CD4-positive, alpha-beta memory T cell (primary cell): Measurements from ENCODE around the gene CDKN2B-AS1. TPM values are rescaled to one million over a fixed set of nuclear protein-coding genes. Genes with fewer than 3 reads are reported as not detected.

Experiments used
- CTCF ChIA-PET: fragments of 350-600 bp; sonication (Branson Sonifier 250); formaldehyde crosslinking; loops from one replicate; lab custom pipeline; 2021; ENCODE audit warnings: inconsistent platforms; ENCODE audit not compliant: partially characterized antibody; lab: Charles Lee
- POLR2A ChIA-PET: fragments of 350-600 bp; sonication (Branson Sonifier 250); formaldehyde crosslinking; loops from one replicate; lab custom pipeline; 2021; ENCODE audit not compliant: partially characterized antibody; lab: Charles Lee
- DNase-seq, 5 donors: peaks; one replicate each; pipeline versions ENCODE4 v3.0.0 to v3.0.0-alpha.2; 2020 to 2022; ENCODE audit warnings: mixed read lengths in 1 of 5
- H3K27ac ChIP-seq: one replicate; pipeline ENCODE4 v1.7.0; 2013; ENCODE audit warnings: low read depth, low read length
- H3K27me3 ChIP-seq: 2 replicates; pipeline ENCODE4 v1.7.0; 2013; ENCODE audit warnings: mild to moderate bottlenecking, low read length, moderate library complexity; ENCODE audit not compliant: insufficient read depth
- H3K36me3 ChIP-seq: 2 replicates; pipeline ENCODE4 v1.7.0; 2013; ENCODE audit warnings: mild to moderate bottlenecking, low read length, moderate library complexity; ENCODE audit not compliant: insufficient read depth
- H3K4me1 ChIP-seq: 2 replicates; pipeline ENCODE4 v1.7.0; 2013; ENCODE audit warnings: mild to moderate bottlenecking, low read length, moderate library complexity; ENCODE audit not compliant: insufficient read depth
- H3K4me3 ChIP-seq, 2 donors: one replicate each; pipeline ENCODE4 v1.7.0; 2013; ENCODE audit warnings: low read length in 2 of 2, mild to moderate bottlenecking in 1 of 2
- H3K9me3 ChIP-seq, 2 donors: one replicate each; pipeline ENCODE4 v1.7.0; 2013; ENCODE audit warnings: low read length in 2 of 2, control low read depth in 1 of 2; ENCODE audit not compliant: control insufficient read depth in 1 of 2
- H3K27ac Mint-ChIP-seq, 7 donors: one replicate each; pipeline ENCODE4 v1.8.0; 2020 to 2021; ENCODE audit warnings: mixed read lengths in 7 of 7, mild to moderate bottlenecking in 6 of 7, inconsistent platforms in 3 of 7, moderate library complexity in 3 of 7
- H3K27me3 Mint-ChIP-seq, 2 donors: one replicate each; pipeline ENCODE4 v1.8.0; 2020 to 2021; ENCODE audit warnings: mixed read lengths in 2 of 2
- H3K36me3 Mint-ChIP-seq, 2 donors: one replicate each; pipeline ENCODE4 v1.8.0; 2020 to 2021; ENCODE audit warnings: mixed read lengths in 2 of 2, inconsistent platforms in 1 of 2, mild to moderate bottlenecking in 1 of 2
- H3K4me1 Mint-ChIP-seq, 4 donors: one replicate each; pipeline ENCODE4 v1.8.0; 2020 to 2021; ENCODE audit warnings: mixed read lengths in 4 of 4, mild to moderate bottlenecking in 1 of 4
- H3K4me3 Mint-ChIP-seq, 8 donors: one replicate each; pipeline ENCODE4 v1.8.0; 2020 to 2021; ENCODE audit warnings: mixed read lengths in 8 of 8, mild to moderate bottlenecking in 7 of 8, moderate library complexity in 6 of 8, inconsistent platforms in 3 of 8
- H3K9me3 Mint-ChIP-seq, 8 donors: one replicate each; pipeline ENCODE4 v1.8.0; 2020 to 2021; ENCODE audit warnings: mixed read lengths in 8 of 8, mild to moderate bottlenecking in 5 of 8, inconsistent platforms in 3 of 8, moderate library complexity in 1 of 8
- intact Hi-C: fragments of 100-400 bp; cut with micrococcal nuclease; formaldehyde crosslinking; loops from one replicate; pipeline ENCODE4 v1.15.1; 2023
- polyA plus RNA-seq, 2 donors: library from polyadenylated mRNA; unstranded; fragments of 300-500 nt; fragmentation: Illumina TruSeq; gene quantifications; one replicate each; pipeline ENCODE4 v1.2.3, GENCODE V29; 2021
- total RNA-seq, 2 experiments: library from RNA; stranded (reverse); gene quantifications; one replicate each; pipeline ENCODE4 v1.2.3, GENCODE V29; 2021

CDKN2B-AS1 gene
- total and polyA plus RNA-seq, 4 experiments from 2014 or later, result 0.11 to 2.2 (median 1.9) TPM; not detected in 1

- peaks cover 10 to 19% (median 16%) of the 10 kb centered on the region in 4 donors for H3K4me1 Mint-ChIP-seq
Observed at GRCh38 chr9:21976334-21976875, 18.2 kb upstream of the CDKN2B-AS1 start.

GRCh38 chr9:21982391-21982790, 12.2 kb upstream of the CDKN2B-AS1 start:
- H3K4me1 ChIP-seq, result no peaks in the 10 kb centered on the region
- H3K36me3 Mint-ChIP-seq, result no peaks in the 10 kb centered on the region
- no peak overlapping the region for H3K4me3 Mint-ChIP-seq
- no peak overlapping the region for H3K4me3 ChIP-seq
- H3K36me3 ChIP-seq, result no peaks in the 10 kb centered on the region
- H3K27ac ChIP-seq, result no peak overlapping the region
- peaks cover 48 to 50% of the 10 kb centered on the region in 2 donors for H3K27me3 Mint-ChIP-seq
- POLR2A ChIA-PET, result interaction anchor here (0.9 to 1.7 kb wide), 3 partner anchors 9 to 12 kb away, joined by 3 to 4 read pairs (median 4); partner anchors contain the start of genes CDKN2A and CDKN2B-AS1
- DNase-seq, result no peak
- H3K4me1 Mint-ChIP-seq, result peaks cover 0 to 5% (median 4%) of the 10 kb centered on the region in 4 donors
- intact Hi-C loops, result no loop called here
- peaks cover 0 to 5% (median 0%) of the 10 kb centered on the region in 8 donors for H3K9me3 Mint-ChIP-seq
- no peak overlapping the region for H3K27ac Mint-ChIP-seq
- CTCF ChIA-PET, result interaction anchor here (3.3 to 7.0 kb wide), 3 partner anchors 13 to 169 kb away, joined by 10 to 35 read pairs (median 18); partner anchors contain the start of genes CDKN2A, CDKN2B and CDKN2B-AS1
- peaks cover 20% of the 10 kb centered on the region for H3K27me3 ChIP-seq
- no peaks in the 10 kb centered on the region for H3K9me3 ChIP-seq

More at GRCh38 chr9:21976334-21976875, 18.2 kb upstream of the CDKN2B-AS1 start:
- CTCF ChIA-PET, result interaction anchor here (0.9 to 1.9 kb wide), 4 partner anchors 8 to 163 kb away, joined by 3 to 7 read pairs (median 6); partner anchors contain the start of gene CDKN2B
- intact Hi-C loops, result no loop called here
- peaks cover 24% of the 10 kb centered on the region for H3K4me1 ChIP-seq
- POLR2A ChIA-PET, result interaction anchor here (1.8 kb wide), 1 partner anchor 13 kb away, joined by 4 read pairs; no protein-coding TSS in a partner anchor
- H3K27ac ChIP-seq, result no peak overlapping the region
- DNase-seq, result no peak
- no peak overlapping the region for H3K4me3 ChIP-seq
- H3K27me3 Mint-ChIP-seq, result peaks cover 66 to 73% of the 10 kb centered on the region in 2 donors
- no peaks in the 10 kb centered on the region for H3K9me3 ChIP-seq
- H3K36me3 Mint-ChIP-seq, result no peaks in the 10 kb centered on the region
- no peak overlapping the region for H3K4me3 Mint-ChIP-seq
- H3K27me3 ChIP-seq, result peaks cover 74% of the 10 kb centered on the region
- H3K36me3 ChIP-seq, result no peaks in the 10 kb centered on the region
- peaks cover 0 to 20% (median 5%) of the 10 kb centered on the region in 8 donors for H3K9me3 Mint-ChIP-seq
- peak overlapping the region in 1 of 7 donors; percentile 78 for H3K27ac Mint-ChIP-seq

- no peak overlapping the region for H3K27ac Mint-ChIP-seq
- CTCF ChIA-PET, result interaction anchor here (3.3 to 7.0 kb wide), 3 partner anchors 12 to 169 kb away, joined by 10 to 35 read pairs (median 18); partner anchors contain the start of genes CDKN2A, CDKN2B and CDKN2B-AS1
- Histone ChIP-seq H3K4me3 (no peak overlapping the region), H3K4me1 (no peaks in the 10 kb centered on the region), H3K27ac (no peak overlapping the region), H3K27me3 (peaks cover 15% of the 10 kb centered on the region), H3K9me3 (no peaks in the 10 kb centered on the region), H3K36me3 (no peaks in the 10 kb centered on the region)
- DNase-seq, result no peak
- peaks cover 43 to 45% of the 10 kb centered on the region in 2 donors for H3K27me3 Mint-ChIP-seq
- no peaks in the 10 kb centered on the region for H3K36me3 Mint-ChIP-seq
- POLR2A ChIA-PET, result interaction anchor here (0.9 to 1.7 kb wide), 3 partner anchors 8 to 12 kb away, joined by 3 to 4 read pairs (median 4); partner anchors contain the start of genes CDKN2A and CDKN2B-AS1
- intact Hi-C loops, result no loop called here
- H3K9me3 Mint-ChIP-seq, result peaks cover 0 to 5% (median 0%) of the 10 kb centered on the region in 8 donors
- H3K4me1 Mint-ChIP-seq, result peaks cover 0 to 5% (median 4%) of the 10 kb centered on the region in 4 donors
- no peak overlapping the region for H3K4me3 Mint-ChIP-seq
Observed at GRCh38 chr9:21982861-21983560, 11.6 kb upstream of the CDKN2B-AS1 start.

DNA sequence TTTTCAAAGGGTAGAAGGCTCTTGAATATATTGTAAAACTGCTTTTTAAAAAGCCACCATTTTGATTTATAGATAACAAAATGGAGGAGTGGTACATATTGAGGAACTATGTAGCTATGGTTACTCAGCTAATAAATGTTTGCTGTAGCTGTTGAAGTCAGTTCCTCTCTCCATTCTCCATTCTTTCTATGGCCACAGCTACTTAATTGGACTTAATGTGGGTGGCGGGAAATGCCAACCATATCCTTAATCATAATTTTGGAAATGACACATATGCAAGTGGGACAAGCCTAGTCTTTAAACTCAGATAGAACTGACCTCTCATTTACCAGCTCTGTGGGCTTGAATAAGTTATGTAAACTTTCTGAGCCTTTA, 11.0 kb upstream of the CDKN2B-AS1 start:
- H3K4me3 ChIP-seq, result no peak overlapping the region
- Mint-ChIP-seq H3K27ac (no peak overlapping the region), H3K9me3 (peaks cover 0 to 5% (median 0%) of the 10 kb centered on the region in 8 donors), H3K27me3 (peaks cover 43 to 44% of the 10 kb centered on the region in 2 donors), H3K4me1 (peaks cover 0 to 5% (median 4%) of the 10 kb centered on the region in 4 donors), H3K36me3 (no peaks in the 10 kb centered on the region), H3K4me3 (no peak overlapping the region)
- H3K27me3 ChIP-seq, result peaks cover 14% of the 10 kb centered on the region
- DNase-seq, result no peak
- H3K9me3 ChIP-seq, result no peaks in the 10 kb centered on the region
- CTCF ChIA-PET, result interaction anchor here (3.3 to 7.0 kb wide), 3 partner anchors 12 to 170 kb away, joined by 10 to 35 read pairs (median 18); partner anchors contain the start of genes CDKN2A, CDKN2B and CDKN2B-AS1
- H3K4me1 ChIP-seq, result no peaks in the 10 kb centered on the region
- H3K36me3 ChIP-seq, result no peaks in the 10 kb centered on the region
- POLR2A ChIA-PET, result interaction anchor here (1.7 kb wide), 1 partner anchor 12 kb away, joined by 4 read pairs; no protein-coding TSS in a partner anchor
- intact Hi-C loops, result no loop called here
- no peak overlapping the region for H3K27ac ChIP-seq

- Mint-ChIP-seq H3K27me3 (peaks cover 38 to 41% of the 10 kb centered on the region in 2 donors), H3K27ac (no peak overlapping the region), H3K9me3 (peaks cover 0 to 5% (median 0%) of the 10 kb centered on the region in 8 donors), H3K36me3 (no peaks in the 10 kb centered on the region), H3K4me1 (peaks cover 0 to 5% (median 4%) of the 10 kb centered on the region in 4 donors), H3K4me3 (no peak overlapping the region)
- Histone ChIP-seq H3K27ac (no peak overlapping the region), H3K9me3 (no peaks in the 10 kb centered on the region), H3K4me1 (no peaks in the 10 kb centered on the region), H3K4me3 (no peak overlapping the region), H3K27me3 (peaks cover 9% of the 10 kb centered on the region), H3K36me3 (no peaks in the 10 kb centered on the region)
- no peak for DNase-seq
- ChIA-PET POLR2A (interaction anchor here (1.7 kb wide), 1 partner anchor 13 kb away, joined by 4 read pairs; no protein-coding TSS in a partner anchor), CTCF (interaction anchor here (3.5 to 7.0 kb wide), 2 partner anchors 24 to 171 kb away, joined by 10 to 35 read pairs; partner anchors contain the start of gene CDKN2B)
- intact Hi-C loops, result no loop called here
Observed at GRCh38 chr9:21984101-21984500, 10.5 kb upstream of the CDKN2B-AS1 start.

GRCh38 chr9:21985964-21986667, 8.5 kb upstream of the CDKN2B-AS1 start:
- Histone ChIP-seq H3K27ac (no peak overlapping the region), H3K9me3 (no peaks in the 10 kb centered on the region), H3K4me3 (no peak overlapping the region), H3K36me3 (no peaks in the 10 kb centered on the region), H3K27me3 (peaks cover 4% of the 10 kb centered on the region), H3K4me1 (no peaks in the 10 kb centered on the region)
- Mint-ChIP-seq H3K36me3 (no peaks in the 10 kb centered on the region), H3K4me1 (peaks cover 0 to 5% (median 4%) of the 10 kb centered on the region in 4 donors), H3K9me3 (peaks cover 0 to 5% (median 0%) of the 10 kb centered on the region in 8 donors), H3K4me3 (no peak overlapping the region), H3K27ac (no peak overlapping the region), H3K27me3 (peaks cover 29 to 30% of the 10 kb centered on the region in 2 donors)
- CTCF ChIA-PET, result interaction anchor here (1.1 to 7.0 kb wide), 5 partner anchors 10 to 278 kb away, joined by 4 to 35 read pairs (median 7); partner anchors contain the start of gene CDKN2B
- intact Hi-C loops, result no loop called here
- DNase-seq, result no peak
- POLR2A ChIA-PET, result interaction anchor here (1.0 to 1.5 kb wide), 2 partner anchors 9 to 35 kb away, joined by 3 to 7 read pairs; partner anchors contain the start of gene CDKN2B-AS1
